H1 (cell line): ENCODE measurements around the gene SPATA16. TPM values are rescaled to one million over a fixed set of nuclear protein-coding genes. Genes with fewer than 3 reads are reported as not detected.
A peak's percentile ranks its signal among the peaks of the same experiment; 100 is the strongest.

Source experiments
- CTCF ChIA-PET: fragments of 300-600 bp; sonication (Branson Sonifier 250); formaldehyde crosslinking; loops from one replicate; lab custom pipeline; 2021; ENCODE audit not compliant: partially characterized antibody; lab: Charles Lee
- POLR2A ChIA-PET: fragments of 300-600 bp; sonication (Branson Sonifier 250); formaldehyde crosslinking; loops from one replicate; lab custom pipeline; 2021; ENCODE audit warnings: inconsistent platforms; ENCODE audit not compliant: partially characterized antibody; lab: Charles Lee
- DNase-seq, 2 experiments: peaks; one replicate each; pipeline versions ENCODE4 v3.0.0 to v3.0.0-alpha.2; 2010 to 2022; ENCODE audit warnings: low spot score in 2 of 2, low read depth in 1 of 2, mixed read lengths in 1 of 2
- FAIRE-seq: peaks from 2 replicates; lab custom pipeline; 2011; peaks lifted over from hg19 to GRCh38; lab: Jason Lieb, UNC
- H2AFZ ChIP-seq: 2 replicates; pipeline ENCODE4 v1.8.1; 2012; ENCODE audit warnings: low read length, inconsistent platforms
- H2AK5ac ChIP-seq: 2 replicates; pipeline ENCODE4 v1.6.1; 2013; ENCODE audit warnings: low read depth, low read length
- H2BK120ac ChIP-seq: replicated peaks from 2 replicates; pipeline ENCODE3; 2013; ENCODE audit warnings: low read depth, low read length, inconsistent platforms
- H2BK12ac ChIP-seq: 2 replicates; pipeline ENCODE4 v1.6.1; 2013; ENCODE audit warnings: low read depth, low read length
- H2BK15ac ChIP-seq: 2 replicates; pipeline ENCODE4 v1.6.1; 2013; ENCODE audit warnings: low read length
- H2BK20ac ChIP-seq: 2 replicates; pipeline ENCODE4 v1.6.1; 2013; ENCODE audit warnings: low read length
- H2BK5ac ChIP-seq: 2 replicates; pipeline ENCODE4 v1.6.1; 2013; ENCODE audit warnings: low read depth, low read length
- H3K14ac ChIP-seq: 2 replicates; pipeline ENCODE4 v1.6.1; 2013; ENCODE audit warnings: inconsistent platforms; ENCODE audit not compliant: insufficient read length
- H3K18ac ChIP-seq: 2 replicates; pipeline ENCODE4 v1.6.1; 2013; ENCODE audit warnings: low read length; ENCODE audit errors: extremely low read depth
- H3K23ac ChIP-seq: 2 replicates; pipeline ENCODE4 v1.6.1; 2013; ENCODE audit warnings: inconsistent platforms; ENCODE audit not compliant: insufficient read length
- H3K23me2 ChIP-seq: 2 replicates; pipeline ENCODE4 v1.6.1; 2013; ENCODE audit warnings: low read depth, low read length
- H3K27ac ChIP-seq: 2 replicates; pipeline ENCODE4 v1.6.1; 2011; ENCODE audit warnings: low read depth, low read length, inconsistent platforms
- H3K27me3 ChIP-seq, 4 experiments: replicated peaks in 1 of 4; 1 replicate in 1 of 4; 2 replicates in 3 of 4; pipeline versions ENCODE4 v1.6.1 to v1.8.1; 2011 to 2013; ENCODE audit warnings: low read length in 3 of 4, mild to moderate bottlenecking in 3 of 4, inconsistent platforms in 2 of 4, mixed read lengths in 2 of 4, moderate library complexity in 1 of 4; ENCODE audit not compliant: control insufficient read depth in 3 of 4, insufficient read depth in 3 of 4; ENCODE audit errors: extremely low read depth in 1 of 4
- H3K36me3 ChIP-seq, 4 experiments: 2 replicates each; pipeline versions ENCODE4 v1.6.1 to v1.8.1; 2011 to 2013; ENCODE audit warnings: mild to moderate bottlenecking in 4 of 4, low read length in 3 of 4, moderate library complexity in 2 of 4, control low read depth in 1 of 4, inconsistent platforms in 1 of 4; ENCODE audit not compliant: insufficient read depth in 4 of 4, control insufficient read depth in 2 of 4
- H3K4ac ChIP-seq: replicated peaks from 2 replicates; pipeline ENCODE3; 2013; ENCODE audit warnings: low read length, low read depth, mixed read lengths, inconsistent platforms; ENCODE audit not compliant: insufficient read length
- H3K4me1 ChIP-seq, 4 experiments: replicated peaks in 1 of 4; 1 replicate in 1 of 4; 2 replicates in 3 of 4; pipeline versions ENCODE4 v1.6.1 to v1.8.1; 2011 to 2013; ENCODE audit warnings: low read length in 3 of 4, inconsistent platforms in 2 of 4, mixed read lengths in 1 of 4; ENCODE audit not compliant: insufficient read depth in 4 of 4, control insufficient read depth in 3 of 4
- H3K4me2 ChIP-seq, 2 experiments: 2 replicates each; pipeline versions ENCODE4 v1.6.1 to v1.8.1; 2011 to 2013; ENCODE audit warnings: low read depth in 2 of 2, low read length in 2 of 2, control low read depth in 1 of 2, inconsistent platforms in 1 of 2, mild to moderate bottlenecking in 1 of 2; ENCODE audit not compliant: insufficient read depth in 1 of 2
- H3K4me3 ChIP-seq, 4 experiments: fragments of 200-600, 300-600 bp in 1 of 4; sonication (generic), shearing (Covaris generic), sonication (Bioruptor Twin) in 1 of 4; 2 replicates each; pipeline versions ENCODE4 v1.5.1 to v1.8.1; 2011 to 2016; ENCODE audit warnings: low read length in 4 of 4, low read depth in 3 of 4, control low read depth in 2 of 4, inconsistent platforms in 2 of 4, mild to moderate bottlenecking in 2 of 4, mixed read lengths in 1 of 4, moderate library complexity in 1 of 4; ENCODE audit not compliant: insufficient read depth in 2 of 4; ENCODE audit errors: extremely low read depth in 1 of 4
- H3K56ac ChIP-seq: replicated peaks from 2 replicates; pipeline ENCODE3; 2013; ENCODE audit warnings: low read depth, mild to moderate bottlenecking, mixed read lengths, low read length, inconsistent platforms; ENCODE audit not compliant: insufficient read length
- H3K79me1 ChIP-seq: 2 replicates; pipeline ENCODE4 v1.6.1; 2013; ENCODE audit warnings: low read depth, low read length, control low read depth
- H3K79me2 ChIP-seq, 2 experiments: 2 replicates each; pipeline versions ENCODE4 v1.6.1 to v1.8.1; 2012 to 2013; ENCODE audit warnings: low read length in 2 of 2, mild to moderate bottlenecking in 2 of 2, inconsistent platforms in 1 of 2; ENCODE audit not compliant: insufficient read depth in 2 of 2, control insufficient read depth in 1 of 2
- H3K9ac ChIP-seq, 4 experiments: replicated peaks in 1 of 4; 1 replicate in 1 of 4; 2 replicates in 3 of 4; pipeline versions ENCODE4 v1.6.1 to v1.8.1; 2011 to 2013; ENCODE audit warnings: low read depth in 3 of 4, low read length in 3 of 4, control low read depth in 2 of 4, mild to moderate bottlenecking in 2 of 4, moderate library complexity in 2 of 4, inconsistent platforms in 1 of 4; ENCODE audit errors: extremely low read depth in 1 of 4
- H3K9me3 ChIP-seq, 2 experiments: 2 replicates each; pipeline versions ENCODE4 v1.6.1 to v1.8.1; 2012 to 2013; ENCODE audit warnings: mild to moderate bottlenecking in 2 of 2, moderate library complexity in 2 of 2, control low read depth in 1 of 2, inconsistent platforms in 1 of 2, low read depth in 1 of 2, low read length in 1 of 2, mixed read lengths in 1 of 2; ENCODE audit not compliant: insufficient read depth in 2 of 2
- H4K20me1 ChIP-seq, 2 experiments: replicated peaks in 1 of 2; 2 replicates each; pipeline versions ENCODE3 to v1.8.1; 2011 to 2013; ENCODE audit warnings: inconsistent platforms in 2 of 2, low read length in 2 of 2, mild to moderate bottlenecking in 1 of 2; ENCODE audit not compliant: insufficient read depth in 2 of 2, control insufficient read depth in 1 of 2
- H4K5ac ChIP-seq: 2 replicates; pipeline ENCODE4 v1.6.1; 2013; ENCODE audit warnings: low read length, low read depth, mixed read lengths, inconsistent platforms; ENCODE audit not compliant: insufficient read length
- H4K8ac ChIP-seq: 2 replicates; pipeline ENCODE4 v1.8.0; 2013; ENCODE audit warnings: mild to moderate bottlenecking, moderate library complexity, low read length, inconsistent platforms; ENCODE audit not compliant: insufficient read depth; ENCODE audit errors: extremely low read depth
- H4K91ac ChIP-seq: replicated peaks from 2 replicates; pipeline ENCODE3; 2013; ENCODE audit warnings: low read length, mixed read lengths, inconsistent platforms; ENCODE audit not compliant: insufficient read length
- HDAC6 ChIP-seq: IDR thresholded peaks from one replicate; pipeline ENCODE4 v1.7.1; 2012; ENCODE audit warnings: low read depth, mild to moderate bottlenecking, inconsistent platforms, low read length, moderate library complexity
- NANOG ChIP-seq: IDR thresholded peaks from 2 replicates; pipeline ENCODE4 v1.6.1; 2011; ENCODE audit warnings: low read length, low read depth, mild to moderate bottlenecking, inconsistent platforms; ENCODE audit not compliant: insufficient read depth, poor library complexity, severe bottlenecking
- POLR2A ChIP-seq, 2 experiments: IDR thresholded peaks; 1 replicate in 1 of 2; 2 replicates in 1 of 2; pipeline ENCODE4 v1.6.1; 2011; ENCODE audit warnings: low read depth in 2 of 2, low read length in 2 of 2, mild to moderate bottlenecking in 2 of 2; ENCODE audit errors: control extremely low read depth in 1 of 2
- WGBS, 2 experiments: shearing (Covaris generic) in 1 of 2; methylation state at CpG; one replicate each; pipeline versions ENCODE4 v1.1.6 to v1.1.7; 2013 to 2015; ENCODE audit warnings: low lambda C conversion rate in 2 of 2, mixed read lengths in 2 of 2, inconsistent platforms in 1 of 2, low coverage in 1 of 2, missing lambda C conversion rate in 1 of 2; ENCODE audit not compliant: insufficient replicate concordance in 2 of 2, insufficient coverage in 1 of 2, insufficient read length in 1 of 2; ENCODE audit errors: extremely low coverage in 1 of 2, missing lambda C conversion rate in 1 of 2; 5-methylcytosine and 5-hydroxymethylcytosine counted together
- polyA plus RNA-seq, 7 experiments: library from polyadenylated mRNA; depleted of rRNA in 3 of 7; stranded (reverse) in 5 of 7; unstranded in 2 of 7; fragments of >200 nt in 5 of 7; fragments of 200-250 nt in 2 of 7; gene quantifications; 1 replicate in 5 of 7; 2 replicates in 1 of 7; 4 replicates in 1 of 7; pipeline versions ENCODE4 v1.2.1 to v1.2.3, GENCODE V29; 2011 to 2013; ENCODE audit warnings: missing spikeins in 2 of 7, mixed read lengths in 2 of 7
- total RNA-seq: library from RNA; stranded (reverse); fragmentation: NEBNext Ultra II Directional; extraction: Animal tissue kit (Norgen Biotek cat#: 25700); gene quantifications from 2 replicates; pipeline ENCODE4 v1.2.1, GENCODE V29; 2021

Gene SPATA16
- total and polyA plus RNA-seq, 2 of the 8 experiments (the other 6 are each of a cell fraction or from before 2014, with no cell fraction given): 0.05 to 2.7 TPM

- no peak for DNase-seq
- Histone ChIP-seq H3K36me3 (no peaks in the 10 kb centered on the region), H4K8ac (no peak overlapping the region), H2AK5ac (no peak overlapping the region), H3K4me1 (peaks cover 0 to 8% (median 0%) of the 10 kb centered on the region in 4 experiments; a peak in 2 of 7 replicates), H2AFZ (no peak overlapping the region), H3K27me3 (no peaks in the 10 kb centered on the region), H2BK5ac (peak overlapping the region; percentile 89; the same call in 1 of the 2 replicates), H3K23ac (no peak overlapping the region), H2BK120ac (peak overlapping the region; percentile 99), H4K20me1 (no peaks in the 10 kb centered on the region), H2BK15ac (no peak overlapping the region), H3K9me3 (no peaks in the 10 kb centered on the region), H3K4me2 (peak overlapping the region; percentile 7 to 17; a peak in 1 of 4 replicates), H4K91ac (peak overlapping the region; percentile 84), H3K4me3 (peak overlapping the region in 1 of 4 experiments; percentile 19; a peak in 1 of 8 replicates), H3K18ac (no peak overlapping the region), H3K23me2 (no peaks in the 10 kb centered on the region), H3K79me2 (no peaks in the 10 kb centered on the region), H2BK12ac (no peak overlapping the region), H3K9ac (no peak overlapping the region), H3K56ac (peak overlapping the region; percentile 72), H3K27ac (no peak overlapping the region), H3K79me1 (no peaks in the 10 kb centered on the region), H4K5ac (peak overlapping the region; percentile 81), H3K4ac (no peak overlapping the region), H3K14ac (no peak overlapping the region), H2BK20ac (no peak overlapping the region; the same call in 1 of the 2 replicates)
- ChIA-PET POLR2A (no interaction called here), CTCF (no interaction called here)
- 2% methylated on average over 2 of the region's 2 CpGs; no CpG with 5 or more reads in 1 of the 2 experiments for WGBS, 2 experiments
- TF ChIP-seq NANOG (no peak), POLR2A (IDR thresholded peaks at IDR 0.05; ENCODE audit: control extremely low read depth in 1 of 2, low read depth in 2 of 2, low read length in 2 of 2) (no peak), HDAC6 (no peak)
- peak; percentile 70 for FAIRE-seq
Observed at GRCh38 chr3:173173652-173174051, 32.6 kb upstream of the SPATA16 start.
